ENCODE results near the gene CLCNKA. TPM values are rescaled to one million over a fixed set of nuclear protein-coding genes. Genes with fewer than 3 reads are reported as not detected.

Gene CLCNKA
- total RNA-seq, 2 experiments from 2014 or later, result not detected

DNA sequence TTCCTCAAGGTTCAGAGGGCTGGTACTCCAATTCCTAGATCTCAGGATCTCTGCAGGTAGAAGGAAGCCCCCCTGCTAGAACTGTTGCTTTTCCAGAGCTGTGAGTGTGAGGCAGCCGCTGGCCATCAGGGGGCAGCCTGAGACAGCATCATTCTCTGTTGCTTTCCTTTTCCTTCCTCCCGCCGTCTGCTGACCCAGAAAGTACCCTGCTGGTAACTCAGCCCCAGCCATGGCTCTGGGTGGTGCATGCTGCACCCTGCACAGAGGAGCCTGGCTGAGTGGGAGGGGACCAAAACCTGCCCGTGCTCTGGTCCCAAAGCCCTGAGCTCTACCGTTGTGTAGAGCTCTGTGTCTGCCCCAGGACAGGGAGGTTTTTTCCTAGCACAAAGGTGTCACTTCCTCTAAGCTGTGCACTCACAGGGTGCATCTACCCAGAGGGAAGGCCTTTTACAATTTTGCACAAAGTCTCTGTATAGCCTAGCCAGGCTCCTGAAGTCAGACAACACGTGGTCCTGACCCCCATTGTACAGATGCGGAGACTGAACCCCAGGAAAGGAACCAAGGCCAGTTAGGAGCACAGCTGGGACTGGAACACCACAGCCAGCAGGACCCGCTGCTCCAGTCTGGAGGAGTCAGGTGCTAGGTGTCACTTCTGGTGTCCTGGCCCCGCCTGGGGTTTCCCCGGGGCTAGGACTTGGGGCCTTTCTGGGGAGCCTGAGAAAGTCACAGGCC lies 57.3 kb downstream of the CLCNKA start:
- no peaks in the 10 kb centered on the region for H4K20me1 ChIP-seq (ENCODE audit: insufficient read depth, low read length)
- H3K9me2 ChIP-seq (ENCODE audit: insufficient read depth, low read length), result no peaks in the 10 kb centered on the region
- TF ChIP-seq EZH2phosphoT487 (IDR thresholded peaks at IDR 0.05; ENCODE audit: borderline replicate concordance, low read depth, low read length) (no peak), CTCF (conservative IDR thresholded peaks at IDR 0.05; ENCODE audit: low read length) (peak; percentile 91)
- peak overlapping the region; percentile 52; the same call in 1 of the 2 replicates for H3K4me2 ChIP-seq (ENCODE audit: low read length)
- CTCF ChIA-PET (ENCODE audit: unreplicated experiment), result interaction anchor here (0.6 to 1.3 kb wide), 5 partner anchors 107 to 286 kb away, joined by 3 to 7 read pairs (median 3); no protein-coding TSS in a partner anchor
- intact Hi-C loops (cut with micrococcal nuclease; ENCODE audit: unreplicated experiment), result loop anchor here (1.0 to 2.0 kb wide), 3 partner anchors 108 to 284 kb away; no protein-coding TSS in a partner anchor
- POLR2A ChIA-PET, result interaction anchor here (0.6 to 1.7 kb wide), 3 partner anchors 27 to 362 kb away, joined by 3 to 4 read pairs (median 3); partner anchors contain the start of gene NECAP2
- no peaks in the 10 kb centered on the region for H3K9me3 ChIP-seq (ENCODE audit: low read length)
- no peak overlapping the region for H3K4me3 ChIP-seq (ENCODE audit: low read depth, low read length, poor library complexity, severe bottlenecking)
- DNase-seq (ENCODE audit: low spot score), result peak; percentile 77
- BruUV-seq (replicated peaks), result no TSS peak
- H3K36me3 ChIP-seq (ENCODE audit: insufficient read depth, low read length), result no peaks in the 10 kb centered on the region
- no peak overlapping the region for H3K27ac ChIP-seq (ENCODE audit: low read depth, low read length, poor library complexity, severe bottlenecking)
- H3K4me1 ChIP-seq (ENCODE audit: insufficient read depth, low read length, poor library complexity, severe bottlenecking), result peaks cover 6% of the 10 kb centered on the region
- no peaks in the 10 kb centered on the region for H3K79me2 ChIP-seq (ENCODE audit: insufficient read depth, low read depth, low read length)
- peak overlapping the region; percentile 88 for H2AFZ ChIP-seq (ENCODE audit: low read length)

GRCh38 chr1:16080422-16081150 lies 58.8 kb downstream of the CLCNKA start:
- H3K9me3 ChIP-seq (ENCODE audit: low read length), result no peaks in the 10 kb centered on the region
- no peaks in the 10 kb centered on the region for H4K20me1 ChIP-seq (ENCODE audit: insufficient read depth, low read length)
- H3K9me2 ChIP-seq (ENCODE audit: insufficient read depth, low read length), result no peaks in the 10 kb centered on the region
- no peaks in the 10 kb centered on the region for H3K36me3 ChIP-seq (ENCODE audit: insufficient read depth, low read length)
- no peak overlapping the region for H3K4me2 ChIP-seq (ENCODE audit: low read length)
- no peak for DNase-seq (ENCODE audit: low spot score)
- TF ChIP-seq EZH2phosphoT487 (IDR thresholded peaks at IDR 0.05; ENCODE audit: borderline replicate concordance, low read depth, low read length), result no peak
- no peak for TF ChIP-seq CTCF (conservative IDR thresholded peaks at IDR 0.05; ENCODE audit: low read length)
- ChIA-PET POLR2A (interaction anchor here (0.6 kb wide), 1 partner anchor 361 kb away, joined by 4 read pairs; no protein-coding TSS in a partner anchor), CTCF (ENCODE audit: unreplicated experiment) (no interaction called here)
- no peak overlapping the region for H2AFZ ChIP-seq (ENCODE audit: low read length)
- H3K79me2 ChIP-seq (ENCODE audit: insufficient read depth, low read depth, low read length), result no peaks in the 10 kb centered on the region
- no peak overlapping the region for H3K4me3 ChIP-seq (ENCODE audit: low read depth, low read length, poor library complexity, severe bottlenecking)
- no peak overlapping the region for H3K27ac ChIP-seq (ENCODE audit: low read depth, low read length, poor library complexity, severe bottlenecking)
- H3K4me1 ChIP-seq (ENCODE audit: insufficient read depth, low read length, poor library complexity, severe bottlenecking), result peaks cover 5% of the 10 kb centered on the region
- intact Hi-C loops (cut with micrococcal nuclease; ENCODE audit: unreplicated experiment), result no loop called here
- no TSS peak for BruUV-seq (replicated peaks)
